GM21390 (cell line): ENCODE results near the gene GORASP2.

ENCODE experiments used
- ATAC-seq: cut with Tn5 transposase; IDR thresholded peaks from one replicate; pipeline ENCODE4 v1.9.1; 2021; ENCODE audit not compliant: unreplicated experiment

The GORASP2 gene

GRCh38 chr2:170922634-170923494 lies 6.2 kb upstream of the GORASP2 start:
- no peak for ATAC-seq

DNA sequence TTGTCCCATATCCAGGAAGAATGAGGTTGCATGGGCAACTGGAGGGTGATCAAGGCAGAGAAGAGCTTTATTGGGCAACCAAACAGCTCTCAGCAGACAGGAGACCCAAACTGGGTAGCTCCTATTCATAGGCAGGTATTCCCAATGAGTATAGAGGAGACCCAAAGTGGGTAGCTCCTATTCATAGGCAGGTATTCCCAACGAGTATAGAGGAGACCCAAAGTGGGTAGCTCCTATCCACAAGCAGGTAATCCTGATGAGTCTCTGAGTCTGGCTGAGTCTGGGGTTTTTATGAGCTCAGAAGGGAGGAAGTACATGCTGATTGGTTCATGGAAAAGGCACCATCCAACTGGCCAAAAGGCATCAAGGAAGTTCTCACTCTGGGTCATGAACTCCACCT lies 5.3 kb upstream of the GORASP2 start:
- no peak for ATAC-seq

DNA sequence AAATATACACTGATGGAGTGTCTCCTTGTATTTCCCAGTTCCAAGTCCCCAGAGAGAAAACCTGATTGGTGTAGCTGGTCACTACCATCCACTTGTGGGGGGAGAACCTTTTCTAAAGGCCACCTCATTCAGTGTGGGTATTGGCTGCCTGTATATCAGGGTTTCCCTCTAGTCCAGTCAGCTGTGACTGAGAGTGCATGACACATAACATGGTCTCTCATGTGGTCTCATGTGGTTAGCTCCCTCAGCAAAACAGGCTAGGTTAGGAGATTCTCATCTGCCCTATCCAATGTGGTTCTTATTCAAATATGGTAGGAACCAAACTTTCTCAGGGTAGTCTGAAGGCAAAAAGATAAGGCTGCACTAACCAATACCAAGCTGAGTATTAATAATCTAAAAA lies 4.1 kb upstream of the GORASP2 start:
- no peak for ATAC-seq

DNA sequence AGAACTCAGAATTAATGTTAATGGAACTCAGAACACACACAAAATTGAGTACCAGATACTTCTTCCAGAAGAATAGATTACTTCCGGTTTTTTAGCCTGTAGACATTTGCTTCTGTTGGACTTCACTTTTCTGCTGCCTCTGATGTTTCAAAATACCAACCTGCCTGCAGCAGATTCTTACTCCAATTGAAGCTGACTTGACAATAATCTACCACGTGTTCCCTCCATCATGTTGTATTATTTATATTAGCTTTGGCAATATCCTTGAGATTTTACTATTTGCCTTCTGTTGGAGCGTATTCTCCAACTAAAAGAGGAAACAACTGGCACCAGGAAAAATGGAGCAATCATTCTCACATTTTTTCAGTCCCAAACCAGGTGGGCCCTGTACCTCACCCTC lies 3.1 kb upstream of the GORASP2 start:
- no peak for ATAC-seq

DNA sequence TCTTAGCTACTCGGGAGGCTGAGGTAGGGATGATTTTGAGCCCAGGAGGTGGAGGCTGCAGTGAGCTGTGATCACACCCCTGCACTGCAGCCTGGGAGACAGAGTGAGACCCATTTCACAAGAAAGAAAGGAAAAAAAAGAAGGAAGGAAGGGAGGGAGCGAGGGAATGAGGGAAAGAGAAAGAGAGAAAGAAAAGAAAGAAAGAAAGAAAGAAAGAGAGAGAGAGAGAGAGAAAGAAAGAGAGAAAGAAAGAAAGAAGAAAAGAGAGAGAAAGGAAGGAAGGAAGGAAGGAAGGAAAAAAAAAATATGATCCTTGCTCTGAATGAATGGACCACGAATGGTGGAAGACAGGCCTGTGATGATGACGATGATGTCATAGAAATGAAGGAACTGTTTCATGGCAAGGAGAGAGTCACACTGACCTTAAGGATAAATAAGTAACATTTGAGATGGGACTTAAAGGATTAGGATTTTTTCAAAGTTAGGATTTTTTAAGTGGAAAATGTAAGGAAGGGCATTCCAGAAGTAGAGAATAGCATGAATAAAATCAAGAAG lies 2.2 kb upstream of the GORASP2 start:
- no peak for ATAC-seq

DNA sequence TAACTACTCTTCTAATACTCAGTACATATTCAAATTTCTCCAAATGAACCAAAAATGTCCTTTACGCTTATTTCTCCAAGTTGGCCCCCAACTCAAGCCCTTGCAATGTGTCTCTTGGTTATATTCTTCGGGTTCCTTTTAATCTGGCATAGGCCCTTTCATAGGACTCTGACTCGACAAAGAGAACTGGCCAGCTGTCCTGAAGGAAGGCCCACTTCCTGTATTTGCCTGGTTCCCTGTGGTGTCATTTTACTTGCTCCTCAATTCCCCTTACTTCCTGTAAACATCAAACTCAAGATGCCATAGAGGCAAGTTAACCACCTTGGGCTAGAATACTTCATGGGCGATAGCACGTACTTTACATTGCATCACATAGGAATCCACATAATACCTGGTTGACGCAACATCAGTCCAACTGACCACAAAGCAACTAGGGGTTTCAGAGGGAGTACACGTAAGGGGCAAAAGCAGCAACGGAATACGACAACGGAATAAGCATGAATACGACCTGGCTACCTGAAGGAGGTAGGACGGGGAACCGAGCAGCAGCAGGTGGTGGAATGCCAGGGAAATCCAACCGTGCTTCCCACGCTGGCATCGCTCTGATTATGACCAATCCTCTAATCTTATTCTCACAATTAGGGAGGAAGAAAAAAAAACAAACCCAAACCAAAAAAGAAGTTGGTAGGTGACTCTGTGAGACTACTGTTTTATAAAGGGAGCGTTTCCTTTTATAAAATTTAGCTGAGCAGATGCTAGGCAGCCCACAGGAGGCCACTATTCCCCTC lies 823 bp upstream of the GORASP2 start:
- no peak for ATAC-seq

DNA sequence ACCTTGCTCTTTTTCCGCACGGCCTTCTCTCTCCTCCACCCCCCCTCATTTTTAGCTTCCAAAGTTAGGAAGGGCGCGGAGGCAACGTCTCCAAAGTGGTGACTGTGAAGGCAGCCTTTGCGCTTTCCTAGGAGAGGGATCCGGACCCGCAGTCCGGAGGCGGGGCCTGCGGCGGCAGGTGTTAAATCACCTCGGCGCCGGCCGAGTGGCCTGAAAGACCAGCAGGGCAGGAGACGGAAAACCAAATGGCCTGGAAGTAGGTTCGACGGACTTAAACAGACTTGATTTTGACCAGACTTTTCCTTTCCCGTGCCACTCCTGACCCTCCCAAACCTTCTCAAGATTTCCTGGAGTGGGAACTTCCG lies 615 bp downstream of the GORASP2 start:
- ATAC-seq = peak; percentile 14

- ATAC-seq = peak; percentile 27
Measured at GRCh38 chr2:170930131-170930990, 1.3 kb downstream of the GORASP2 start.

DNA sequence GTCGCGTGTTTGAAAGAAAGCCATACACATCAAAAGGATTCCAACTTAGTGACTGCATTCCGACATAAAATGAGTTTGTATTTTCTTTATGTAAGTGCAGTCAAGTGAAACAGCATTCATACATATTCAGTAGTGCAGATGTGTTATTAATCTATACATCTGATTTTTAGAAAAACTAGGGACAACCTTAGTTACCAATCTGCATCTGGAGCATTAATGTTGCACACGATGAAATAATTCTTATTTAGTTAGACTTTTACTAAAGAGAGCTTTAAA lies 1.9 kb downstream of the GORASP2 start:
- ATAC-seq = no peak

DNA sequence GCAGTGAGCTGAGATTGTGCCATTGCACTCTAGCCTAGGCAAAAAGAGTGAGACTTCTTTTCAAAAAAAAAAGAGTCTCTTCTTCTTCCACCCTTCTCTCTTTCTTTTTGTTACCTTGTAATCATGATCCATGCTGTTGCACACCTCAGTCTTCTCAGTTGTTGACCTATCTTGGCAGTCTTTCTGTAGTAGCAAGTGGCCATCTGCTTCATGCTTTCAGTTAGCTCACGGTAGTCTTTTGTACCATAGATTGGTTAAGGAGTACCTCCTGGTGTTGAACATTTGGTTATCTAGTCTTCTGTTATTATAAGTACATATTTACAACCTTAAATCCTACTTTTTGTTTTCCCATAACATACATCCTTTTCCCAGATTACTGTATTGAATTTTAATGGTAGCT lies 3.1 kb downstream of the GORASP2 start:
- ATAC-seq = no peak

GRCh38 chr2:170932948-170933347 lies 3.9 kb downstream of the GORASP2 start:
- no peak for ATAC-seq

- no peak for ATAC-seq
Measured at GRCh38 chr2:170937709-170938379, 8.8 kb downstream of the GORASP2 start.

DNA sequence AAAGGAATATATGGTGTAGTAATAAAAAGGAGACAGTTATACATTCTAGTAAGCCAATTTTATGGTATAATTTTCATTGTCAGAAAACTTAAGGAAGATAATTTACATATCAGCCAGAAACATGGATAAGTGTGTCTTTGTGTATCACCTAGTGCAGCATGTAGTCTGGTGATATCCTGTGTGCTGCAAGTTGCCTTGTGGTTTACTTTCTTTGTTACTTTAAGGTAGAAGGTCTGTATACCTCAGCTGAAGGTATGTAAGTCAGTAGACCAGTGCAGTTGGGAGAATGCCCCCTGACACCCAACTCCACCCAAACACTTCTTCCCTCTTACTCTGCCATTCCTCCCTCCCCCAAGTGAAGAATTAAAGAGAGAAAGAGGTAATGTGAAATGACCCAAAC lies 11.0 kb downstream of the GORASP2 start:
- ATAC-seq = no peak

- ATAC-seq = no peak
Measured at GRCh38 chr2:170942615-170943014, 13.6 kb downstream of the GORASP2 start.

DNA sequence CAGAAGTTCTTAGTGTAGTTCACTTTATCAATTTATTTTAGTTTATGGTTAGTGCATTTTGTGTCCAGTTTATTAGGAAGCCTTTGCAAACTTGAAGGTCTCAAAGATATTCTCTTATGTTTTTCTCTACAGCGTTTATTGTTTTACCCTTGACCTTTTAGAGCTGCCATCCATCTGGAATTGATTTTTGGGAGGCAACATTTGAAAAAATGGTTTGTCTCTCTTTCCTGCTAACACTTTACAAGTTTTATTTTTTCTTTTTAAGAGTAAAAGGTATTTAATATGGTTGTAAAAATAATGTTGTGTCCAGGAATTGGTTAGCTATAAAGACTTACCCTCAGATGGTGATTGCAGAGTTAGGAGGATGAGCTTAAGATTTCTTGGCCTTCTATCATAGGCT lies 14.0 kb downstream of the GORASP2 start:
- no peak for ATAC-seq

DNA sequence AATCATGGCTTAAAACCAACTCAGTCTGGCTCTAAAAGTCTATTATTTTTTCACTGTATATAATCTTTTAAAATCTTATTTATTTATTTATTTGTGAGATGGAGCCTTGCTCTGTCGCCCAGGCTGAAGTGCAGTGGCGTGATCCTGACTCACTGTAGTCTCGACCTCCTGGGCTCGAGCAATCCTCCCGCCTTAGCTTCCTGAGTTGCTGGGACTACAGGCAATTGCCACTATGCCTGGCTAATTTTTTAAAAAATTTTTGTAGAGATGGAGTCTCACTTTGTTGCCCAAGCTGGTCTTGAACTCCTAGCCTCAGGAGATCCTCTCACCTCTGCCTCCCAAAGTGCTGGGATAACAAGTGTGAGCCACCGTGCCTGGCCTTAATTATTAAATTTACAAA lies 14.5 kb downstream of the GORASP2 start:
- ATAC-seq = no peak

DNA sequence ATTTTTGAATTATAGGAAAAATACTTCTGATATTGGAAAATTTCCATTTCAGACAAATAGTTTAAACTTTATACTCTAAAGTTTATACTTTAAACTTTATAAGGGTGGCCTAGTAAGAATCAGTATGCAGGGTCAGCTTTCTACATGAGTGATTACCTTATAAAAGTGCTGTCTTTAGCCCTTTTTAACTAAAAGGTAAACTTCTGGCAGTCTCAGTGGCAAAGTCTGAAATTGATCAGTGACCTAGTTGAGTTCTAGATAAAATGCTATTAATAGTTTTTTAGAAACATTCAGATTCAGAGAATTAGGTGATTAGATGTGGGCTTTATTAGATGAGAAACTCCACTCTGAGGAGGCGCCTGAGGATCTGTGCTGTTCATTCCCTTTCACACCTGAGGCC lies 15.5 kb downstream of the GORASP2 start:
- ATAC-seq = no peak

DNA sequence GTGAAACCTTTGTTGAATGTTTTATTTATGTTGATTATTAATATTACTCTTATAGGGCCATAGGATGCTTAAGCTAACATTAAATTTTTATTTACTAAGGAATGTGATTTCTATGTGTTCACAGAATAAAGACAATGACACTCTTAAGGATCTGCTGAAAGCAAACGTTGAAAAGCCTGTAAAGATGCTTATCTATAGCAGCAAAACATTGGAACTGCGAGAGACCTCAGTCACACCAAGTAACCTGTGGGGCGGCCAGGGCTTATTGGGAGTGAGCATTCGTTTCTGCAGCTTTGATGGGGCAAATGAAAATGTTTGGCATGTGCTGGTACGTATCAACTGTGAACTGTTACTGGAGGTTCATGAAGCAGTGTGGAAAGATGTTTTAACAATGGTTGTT lies 20.4 kb downstream of the GORASP2 start:
- no peak for ATAC-seq

GRCh38 chr2:170950221-170950761 lies 21.2 kb downstream of the GORASP2 start:
- peak; percentile 92 for ATAC-seq

GRCh38 chr2:170953941-170954340 lies 24.9 kb downstream of the GORASP2 start:
- ATAC-seq = no peak

GRCh38 chr2:170963386-170963785 lies 34.3 kb downstream of the GORASP2 start:
- ATAC-seq = no peak
